ENCODE results near the gene SPATA33. TPM values are rescaled to one million over a fixed set of nuclear protein-coding genes. Genes with fewer than 3 reads are reported as not detected.

The SPATA33 gene
- total RNA-seq, 1 experiment from 2014 or later: 25.6 TPM

DNA sequence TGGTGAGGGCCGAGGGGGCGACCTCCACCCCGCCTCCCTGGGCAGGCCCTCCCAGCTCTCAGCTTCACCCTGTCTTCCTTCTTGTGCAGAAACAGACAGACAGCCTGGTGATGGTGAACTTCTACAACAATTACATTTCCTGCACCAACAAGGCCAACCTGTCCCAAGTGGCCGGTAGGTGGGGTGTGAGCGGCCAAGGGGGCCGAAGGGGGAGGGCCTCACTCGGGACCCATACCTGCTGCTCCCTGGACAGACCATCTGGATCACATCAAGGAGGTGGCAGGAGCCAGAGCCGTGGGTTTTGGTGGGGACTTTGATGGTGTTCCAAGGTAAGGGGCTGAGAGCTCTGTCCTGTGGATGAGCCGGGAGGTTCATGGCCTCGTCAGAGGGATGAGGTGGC lies 20.3 kb upstream of the SPATA33 start:
- TF ChIP-seq, protein P1, sequence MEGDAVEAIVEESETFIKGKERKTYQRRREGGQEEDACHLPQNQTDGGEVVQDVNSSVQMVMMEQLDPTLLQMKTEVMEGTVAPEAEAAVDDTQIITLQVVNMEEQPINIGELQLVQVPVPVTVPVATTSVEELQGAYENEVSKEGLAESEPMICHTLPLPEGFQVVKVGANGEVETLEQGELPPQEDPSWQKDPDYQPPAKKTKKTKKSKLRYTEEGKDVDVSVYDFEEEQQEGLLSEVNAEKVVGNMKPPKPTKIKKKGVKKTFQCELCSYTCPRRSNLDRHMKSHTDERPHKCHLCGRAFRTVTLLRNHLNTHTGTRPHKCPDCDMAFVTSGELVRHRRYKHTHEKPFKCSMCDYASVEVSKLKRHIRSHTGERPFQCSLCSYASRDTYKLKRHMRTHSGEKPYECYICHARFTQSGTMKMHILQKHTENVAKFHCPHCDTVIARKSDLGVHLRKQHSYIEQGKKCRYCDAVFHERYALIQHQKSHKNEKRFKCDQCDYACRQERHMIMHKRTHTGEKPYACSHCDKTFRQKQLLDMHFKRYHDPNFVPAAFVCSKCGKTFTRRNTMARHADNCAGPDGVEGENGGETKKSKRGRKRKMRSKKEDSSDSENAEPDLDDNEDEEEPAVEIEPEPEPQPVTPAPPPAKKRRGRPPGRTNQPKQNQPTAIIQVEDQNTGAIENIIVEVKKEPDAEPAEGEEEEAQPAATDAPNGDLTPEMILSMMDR (conservative IDR thresholded peaks at IDR 0.05): peak; percentile 35; the same call in 1 of the 2 replicates
- TF ChIP-seq EZH2 (IDR thresholded peaks at IDR 0.05; ENCODE audit: low read depth): no peak
- H3K9me3 ChIP-seq (ENCODE audit: insufficient read depth, low read depth): no peaks in the 10 kb centered on the region
- 0 out of 2 replicates have a peak, but pooled peaks cover 4% of the 10 kb centered on the region for H3K27me3 ChIP-seq (ENCODE audit: insufficient read depth, low read depth)
- BruUV-seq (replicated peaks): no TSS peak
- ChIA-PET POLR2A (ENCODE audit: unreplicated experiment) (interaction anchor here (0.7 kb wide), 1 partner anchor 20 kb away, joined by 3 read pairs; no protein-coding TSS in a partner anchor), CTCF (interaction anchor here (0.6 kb wide), 1 partner anchor 191 kb away, joined by 14 read pairs; no protein-coding TSS in a partner anchor)
- H3K4me2 ChIP-seq: no peak overlapping the region
- intact Hi-C loops (cut with micrococcal nuclease; ENCODE audit: unreplicated experiment): no loop called here
- no peak overlapping the region for H3K27ac ChIP-seq
- H3K4me3 ChIP-seq: no peak overlapping the region
- H3K36me3 ChIP-seq (ENCODE audit: low read depth): no peaks in the 10 kb centered on the region
- no peaks in the 10 kb centered on the region; the same call in 1 of the 2 replicates for H3F3A ChIP-seq (ENCODE audit: insufficient read depth, low read depth)
- H3K79me2 ChIP-seq (ENCODE audit: low read depth): no peaks in the 10 kb centered on the region
- H4K20me1 ChIP-seq (ENCODE audit: insufficient read depth): no peaks in the 10 kb centered on the region
- peaks cover 9% of the 10 kb centered on the region; the same call in 1 of the 2 replicates for H3K4me1 ChIP-seq (replicated peaks; ENCODE audit: insufficient read depth)
- no peak overlapping the region for H2AFZ ChIP-seq
- no peak for DNase-seq
- H3K9me2 ChIP-seq (ENCODE audit: insufficient read depth): no peaks in the 10 kb centered on the region

DNA sequence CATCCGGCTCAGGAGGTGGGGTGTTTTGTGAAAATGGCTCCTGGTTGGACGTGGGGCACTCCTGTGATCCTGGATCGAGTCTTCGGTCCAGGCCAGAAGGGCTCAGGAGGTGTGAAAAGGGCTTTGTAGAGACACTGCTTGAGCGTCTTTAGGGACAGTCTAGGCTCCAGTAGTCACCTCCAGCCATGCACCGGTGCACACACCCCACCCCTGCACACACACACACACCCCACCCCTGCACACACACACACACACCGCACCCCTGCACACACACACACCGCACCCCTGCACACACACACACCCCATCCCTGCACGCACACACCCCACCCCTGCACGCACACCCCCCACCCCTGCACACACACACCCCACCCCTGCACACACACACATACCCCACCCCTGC lies 19.2 kb upstream of the SPATA33 start:
- H2AFZ ChIP-seq: no peak overlapping the region
- no peaks in the 10 kb centered on the region for H3K9me2 ChIP-seq (ENCODE audit: insufficient read depth)
- H3K9me3 ChIP-seq (ENCODE audit: insufficient read depth, low read depth): no peaks in the 10 kb centered on the region
- H3K4me3 ChIP-seq: no peak overlapping the region
- no peaks in the 10 kb centered on the region for H3K4me1 ChIP-seq (replicated peaks; ENCODE audit: insufficient read depth)
- no peaks in the 10 kb centered on the region for H3K79me2 ChIP-seq (ENCODE audit: low read depth)
- CTCF ChIA-PET: interaction anchor here (0.7 kb wide), 1 partner anchor 894 kb away, joined by 3 read pairs; no protein-coding TSS in a partner anchor
- no peak for TF ChIP-seq EZH2 (IDR thresholded peaks at IDR 0.05; ENCODE audit: low read depth)
- TF ChIP-seq, protein P1 (conservative IDR thresholded peaks at IDR 0.05): no peak
- H3K27me3 ChIP-seq (ENCODE audit: insufficient read depth, low read depth): 0 out of 2 replicates have a peak, but pooled peaks cover 4% of the 10 kb centered on the region
- H3F3A ChIP-seq (ENCODE audit: insufficient read depth, low read depth): no peaks in the 10 kb centered on the region
- BruUV-seq (replicated peaks): no TSS peak
- intact Hi-C loops (cut with micrococcal nuclease; ENCODE audit: unreplicated experiment): no loop called here
- no peaks in the 10 kb centered on the region for H4K20me1 ChIP-seq (ENCODE audit: insufficient read depth)
- no peak for DNase-seq
- H3K4me2 ChIP-seq: no peak overlapping the region
- no peaks in the 10 kb centered on the region for H3K36me3 ChIP-seq (ENCODE audit: low read depth)
- POLR2A ChIA-PET (ENCODE audit: unreplicated experiment): no interaction called here
- H3K27ac ChIP-seq: no peak overlapping the region

DNA sequence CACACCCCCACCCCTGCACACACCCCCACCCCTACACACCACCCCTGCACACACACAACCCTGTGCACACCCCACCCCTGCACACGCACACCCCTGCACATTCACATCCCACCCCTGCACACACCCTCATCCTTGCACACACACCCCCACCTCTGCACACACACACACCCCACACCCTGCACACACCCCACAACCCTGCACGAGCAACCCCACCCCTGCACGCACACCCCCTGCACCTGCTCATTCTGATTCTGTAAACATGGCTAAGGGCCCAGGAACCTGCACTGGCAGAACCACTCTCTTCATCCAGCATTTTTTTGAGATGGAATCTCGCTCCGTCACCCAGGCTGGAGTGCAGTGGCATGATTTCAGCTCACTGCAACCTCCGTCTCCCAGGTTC lies 18.3 kb upstream of the SPATA33 start:
- DNase-seq: no peak
- H3K4me2 ChIP-seq: no peak overlapping the region
- H3K27ac ChIP-seq: no peak overlapping the region
- POLR2A ChIA-PET (ENCODE audit: unreplicated experiment): no interaction called here
- H4K20me1 ChIP-seq (ENCODE audit: insufficient read depth): peaks cover 4% of the 10 kb centered on the region; the same call in 1 of the 2 replicates
- H3F3A ChIP-seq (ENCODE audit: insufficient read depth, low read depth): no peaks in the 10 kb centered on the region
- no peaks in the 10 kb centered on the region for H3K9me2 ChIP-seq (ENCODE audit: insufficient read depth)
- no peak overlapping the region for H2AFZ ChIP-seq
- CTCF ChIA-PET: no interaction called here
- no TSS peak for BruUV-seq (replicated peaks)
- no peaks in the 10 kb centered on the region for H3K9me3 ChIP-seq (ENCODE audit: insufficient read depth, low read depth)
- H3K4me3 ChIP-seq: no peak overlapping the region
- intact Hi-C loops (cut with micrococcal nuclease; ENCODE audit: unreplicated experiment): no loop called here
- no peaks in the 10 kb centered on the region for H3K4me1 ChIP-seq (replicated peaks; ENCODE audit: insufficient read depth)
- H3K27me3 ChIP-seq (ENCODE audit: insufficient read depth, low read depth): no peaks in the 10 kb centered on the region
- no peaks in the 10 kb centered on the region for H3K36me3 ChIP-seq (ENCODE audit: low read depth)
- TF ChIP-seq EZH2 (IDR thresholded peaks at IDR 0.05; ENCODE audit: low read depth): no peak
- TF ChIP-seq, protein P1 (conservative IDR thresholded peaks at IDR 0.05): no peak
- no peaks in the 10 kb centered on the region for H3K79me2 ChIP-seq (ENCODE audit: low read depth)

All from PC-9 (cell line).